ENCODE data around the gene NKPD1.

GRCh38 chr19:45153339-45154063 lies 7.3 kb downstream of the NKPD1 start:
- no peak for TF ChIP-seq GATA2 (IDR thresholded peaks at IDR 0.05; ENCODE audit: low read depth, low read length)
- TF ChIP-seq GATA3 (IDR thresholded peaks at IDR 0.05; ENCODE audit: low read depth, low read length): no peak
